ENCODE results near the gene MGLL.

The MGLL gene

DNA sequence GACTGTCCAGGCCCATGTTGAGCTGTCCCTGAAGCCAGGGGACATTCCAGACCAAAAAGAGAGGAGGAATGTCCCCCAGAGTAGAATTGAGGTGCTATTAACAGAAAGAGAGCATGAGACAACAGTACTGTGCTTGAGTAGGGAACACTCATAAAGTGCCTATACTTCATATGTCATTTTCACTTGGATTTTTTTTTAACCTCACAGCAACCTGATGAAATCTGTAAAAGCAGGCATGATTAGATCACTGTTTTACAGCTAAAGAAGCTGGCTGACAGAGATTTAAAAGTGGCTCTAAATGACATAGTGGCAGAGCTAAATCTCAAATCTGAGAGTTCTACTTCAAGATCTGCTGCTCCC lies 174.5 kb downstream of the MGLL start:
- FAIRE-seq = no peak

DNA sequence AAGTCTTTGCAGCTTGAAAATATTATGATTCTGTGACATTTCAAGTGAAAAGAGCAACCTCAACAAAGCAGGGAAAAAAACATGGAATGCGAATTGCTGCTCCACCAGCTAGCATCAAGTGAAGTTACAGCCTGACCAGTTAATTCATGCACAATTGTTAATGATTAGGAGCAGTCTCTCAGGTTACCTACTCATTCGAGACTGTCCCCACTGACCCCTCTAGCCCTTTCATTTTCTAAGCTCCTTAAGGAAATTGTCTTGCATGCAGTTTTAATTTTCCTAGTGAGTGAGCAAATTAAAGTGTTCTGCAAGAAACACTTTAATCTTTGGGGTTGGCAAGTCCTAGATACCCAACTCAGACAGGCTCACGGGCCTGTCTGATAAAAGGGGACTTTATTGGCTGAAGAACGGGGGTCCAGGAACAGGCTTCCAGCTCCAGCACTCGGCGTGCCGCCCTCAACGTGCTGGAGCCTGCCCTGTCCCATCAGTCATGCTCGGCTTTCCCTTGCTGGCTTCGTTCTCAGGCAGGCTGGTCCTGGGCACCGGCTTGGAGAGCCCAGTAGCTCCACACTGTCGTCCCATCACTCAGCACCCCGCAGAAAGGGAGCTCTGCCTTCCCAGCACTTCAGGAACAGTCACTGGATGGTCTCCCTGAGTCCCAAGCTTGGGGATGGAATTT lies 175.0 kb downstream of the MGLL start:
- FAIRE-seq = no peak

DNA sequence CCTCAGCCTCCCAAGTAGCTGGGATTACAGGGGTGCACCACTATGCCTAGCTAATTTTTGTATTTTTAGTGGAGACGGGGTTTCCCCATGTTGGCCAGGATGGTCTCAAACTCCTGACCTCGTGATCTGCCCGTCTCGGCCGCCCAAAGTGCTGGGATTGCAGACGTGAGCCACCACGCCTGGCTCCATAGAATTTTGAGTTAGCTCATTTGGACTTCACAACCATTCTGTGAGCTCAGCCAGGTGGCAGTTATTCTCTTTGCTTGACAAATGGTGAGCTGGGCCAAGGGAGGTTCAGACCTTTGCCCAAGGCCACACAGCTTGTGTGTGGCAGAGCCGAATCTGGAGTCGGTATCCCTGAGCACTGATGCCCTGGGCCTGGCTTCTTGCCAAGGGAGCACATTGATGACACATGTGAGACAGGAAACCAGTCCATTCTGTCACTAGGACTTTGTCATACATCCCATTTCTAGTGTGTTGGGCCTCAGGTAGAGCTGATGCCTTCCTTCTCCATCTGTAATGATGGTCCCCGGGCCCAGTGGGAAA lies 175.7 kb downstream of the MGLL start:
- no peak for FAIRE-seq

DNA sequence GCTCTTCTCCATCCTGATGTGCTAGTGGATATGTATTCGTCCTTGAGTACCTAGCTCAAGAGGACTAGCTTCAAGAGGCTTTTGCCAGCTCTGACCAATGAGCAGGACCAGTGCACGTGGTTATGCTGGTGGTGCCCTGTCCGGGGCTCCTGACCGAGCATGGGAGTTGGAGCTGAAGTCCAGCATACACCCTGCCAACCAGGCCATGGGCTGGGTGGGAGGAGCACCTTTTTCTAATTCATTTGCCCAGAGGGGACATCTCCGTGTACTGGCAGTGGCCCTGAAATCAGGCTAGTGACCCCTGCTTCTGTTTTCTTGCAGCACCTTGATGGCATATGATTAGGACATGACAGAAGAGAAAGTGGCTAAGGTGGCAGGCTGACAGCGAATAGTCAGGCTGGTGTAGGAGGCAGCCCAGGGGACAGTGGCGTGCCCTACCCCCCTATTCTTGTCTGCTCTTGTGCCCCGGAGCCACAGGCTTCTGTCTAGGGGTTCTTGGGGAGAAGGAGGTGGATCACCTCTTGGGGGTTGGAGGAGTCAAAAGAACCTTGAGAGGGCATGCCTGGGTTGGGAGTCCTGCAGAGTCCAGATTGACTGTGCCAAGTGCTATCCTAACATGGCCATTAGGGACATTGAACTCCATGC lies 176.8 kb downstream of the MGLL start:
- FAIRE-seq = no peak

DNA sequence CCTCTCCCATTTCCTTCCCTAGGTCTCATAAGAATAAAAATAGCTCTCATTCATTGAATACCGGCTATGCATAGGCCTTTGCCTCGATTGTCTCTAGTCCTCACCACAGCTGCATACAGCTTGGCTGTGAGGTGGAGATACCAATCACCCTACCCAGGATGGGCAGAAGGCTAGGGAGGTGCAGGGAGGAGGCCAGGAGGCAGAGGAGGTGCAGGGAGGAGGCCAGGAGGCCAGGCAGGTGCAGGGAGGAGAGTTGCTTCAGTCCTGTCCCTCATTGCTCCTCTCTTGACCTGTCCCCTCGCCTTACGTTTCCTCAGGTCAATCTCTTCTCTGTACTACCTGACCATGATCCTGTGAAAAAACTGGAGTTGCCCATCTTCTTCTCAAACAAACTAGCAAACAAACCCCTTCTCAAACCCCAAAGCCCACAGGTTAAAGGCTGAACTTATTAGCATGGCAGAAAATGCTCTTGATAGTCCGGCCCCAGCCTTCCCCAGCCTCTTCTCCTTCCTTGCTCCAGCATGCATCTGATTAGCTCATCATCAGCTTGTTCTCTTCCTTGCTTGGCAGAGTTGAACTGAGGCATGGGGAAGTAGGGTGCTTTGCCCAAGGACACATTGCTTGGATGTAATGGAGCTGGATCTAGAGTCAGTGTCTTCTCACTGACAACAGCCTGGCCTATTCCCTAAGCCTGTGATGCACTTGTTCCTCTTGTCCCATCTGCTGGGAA lies 177.5 kb downstream of the MGLL start:
- no peak for FAIRE-seq

DNA sequence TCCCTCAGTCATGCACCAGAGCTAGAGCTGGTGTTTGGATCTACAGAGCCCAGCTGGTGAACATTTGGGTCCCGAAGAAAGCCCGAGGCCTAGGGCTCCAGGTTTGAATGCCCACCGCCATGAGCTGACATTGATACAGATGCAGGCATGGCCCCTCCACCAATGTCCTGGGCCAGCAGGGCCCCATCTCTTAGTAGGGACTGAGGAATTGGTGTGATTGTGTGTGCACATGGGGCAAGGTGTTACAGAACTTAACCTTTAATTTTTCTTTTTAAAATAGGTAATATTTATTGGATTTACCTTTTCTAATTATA lies 182.3 kb downstream of the MGLL start:
- no peak for FAIRE-seq

DNA sequence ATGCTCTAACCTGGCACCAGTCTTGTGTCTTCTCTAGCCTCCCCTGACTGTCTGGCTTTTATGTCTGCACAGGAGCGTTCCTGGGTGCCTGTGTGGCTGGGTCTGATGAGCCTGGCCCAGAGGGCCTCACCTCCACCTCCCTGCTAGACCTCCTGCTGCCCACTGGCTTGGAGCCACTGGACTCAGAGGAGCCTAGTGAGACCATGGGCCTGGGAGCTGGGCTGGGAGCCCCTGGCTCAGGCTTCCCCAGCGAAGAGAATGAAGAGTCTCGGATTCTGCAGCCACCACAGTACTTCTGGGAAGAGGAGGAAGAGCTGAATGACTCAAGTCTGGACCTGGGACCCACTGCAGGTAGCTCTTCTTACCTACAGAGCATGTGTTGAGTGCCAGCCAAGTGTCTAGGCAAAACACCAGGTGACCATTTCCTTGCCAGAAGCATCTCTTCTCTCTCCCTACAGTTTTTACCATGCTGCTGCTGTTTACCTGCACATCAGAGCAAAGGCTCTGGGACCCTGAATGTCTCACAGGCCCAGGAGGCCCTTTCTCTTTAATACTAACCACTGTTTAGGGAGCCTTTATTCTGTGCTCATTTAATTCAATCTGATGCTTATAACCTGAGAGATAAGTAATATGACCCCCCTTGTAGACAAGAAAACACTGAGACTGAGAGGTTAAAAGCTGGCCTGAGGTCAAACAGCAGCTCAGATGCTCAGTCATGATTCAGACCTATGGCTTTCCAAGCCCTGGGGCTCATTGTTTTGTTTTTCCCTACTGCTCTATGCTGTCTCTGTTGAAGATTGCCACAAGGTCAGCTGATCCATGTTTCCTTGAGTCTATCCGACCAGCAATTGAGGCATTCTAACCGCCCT lies 182.9 kb downstream of the MGLL start:
- no peak for FAIRE-seq

All from colon (tissue), 2 donors.